Measurements from ENCODE around the gene PAX6.

DNA sequence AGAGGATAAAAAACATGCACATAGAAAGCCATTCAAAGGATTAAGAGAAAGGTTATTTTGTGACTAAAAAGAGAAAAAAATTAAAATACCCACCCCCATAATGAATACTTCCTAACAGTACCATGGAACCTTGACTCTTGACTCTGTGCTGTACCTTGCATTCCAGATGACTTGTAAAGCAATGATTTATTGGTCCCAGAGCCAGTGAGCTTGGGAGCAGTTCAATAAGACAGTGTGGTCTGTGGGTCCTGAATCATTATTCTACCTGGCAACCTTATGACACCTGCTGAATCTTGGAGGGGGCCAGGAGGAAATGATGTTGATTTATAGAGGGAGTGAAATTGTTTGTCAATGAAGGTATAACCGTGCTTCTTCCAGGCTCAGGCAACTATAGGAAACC, 34.2 kb upstream of the PAX6 start:
- no peak for TF ChIP-seq TEAD4 (IDR thresholded peaks at IDR 0.05; ENCODE audit: low read length)
- TF ChIP-seq TEAD4 (CRISPR knock-in tag; IDR thresholded peaks at IDR 0.05; ENCODE audit: borderline replicate concordance): no peak
- TF ChIP-seq, protein P1, sequence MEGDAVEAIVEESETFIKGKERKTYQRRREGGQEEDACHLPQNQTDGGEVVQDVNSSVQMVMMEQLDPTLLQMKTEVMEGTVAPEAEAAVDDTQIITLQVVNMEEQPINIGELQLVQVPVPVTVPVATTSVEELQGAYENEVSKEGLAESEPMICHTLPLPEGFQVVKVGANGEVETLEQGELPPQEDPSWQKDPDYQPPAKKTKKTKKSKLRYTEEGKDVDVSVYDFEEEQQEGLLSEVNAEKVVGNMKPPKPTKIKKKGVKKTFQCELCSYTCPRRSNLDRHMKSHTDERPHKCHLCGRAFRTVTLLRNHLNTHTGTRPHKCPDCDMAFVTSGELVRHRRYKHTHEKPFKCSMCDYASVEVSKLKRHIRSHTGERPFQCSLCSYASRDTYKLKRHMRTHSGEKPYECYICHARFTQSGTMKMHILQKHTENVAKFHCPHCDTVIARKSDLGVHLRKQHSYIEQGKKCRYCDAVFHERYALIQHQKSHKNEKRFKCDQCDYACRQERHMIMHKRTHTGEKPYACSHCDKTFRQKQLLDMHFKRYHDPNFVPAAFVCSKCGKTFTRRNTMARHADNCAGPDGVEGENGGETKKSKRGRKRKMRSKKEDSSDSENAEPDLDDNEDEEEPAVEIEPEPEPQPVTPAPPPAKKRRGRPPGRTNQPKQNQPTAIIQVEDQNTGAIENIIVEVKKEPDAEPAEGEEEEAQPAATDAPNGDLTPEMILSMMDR (IDR thresholded peaks at IDR 0.05 in 2 of 3, conservative IDR thresholded peaks at IDR 0.05 in 1 of 3; ENCODE audit: insufficient read depth in 2 of 3, low read depth in 1 of 3, low read length in 3 of 3): no peak
- no peak for TF ChIP-seq TCF7L2 (IDR thresholded peaks at IDR 0.05; ENCODE audit: low read depth, low read length)
- no peak for TF ChIP-seq CHD2 (IDR thresholded peaks at IDR 0.05; ENCODE audit: low read depth, low read length)
- TF ChIP-seq, protein P2, sequence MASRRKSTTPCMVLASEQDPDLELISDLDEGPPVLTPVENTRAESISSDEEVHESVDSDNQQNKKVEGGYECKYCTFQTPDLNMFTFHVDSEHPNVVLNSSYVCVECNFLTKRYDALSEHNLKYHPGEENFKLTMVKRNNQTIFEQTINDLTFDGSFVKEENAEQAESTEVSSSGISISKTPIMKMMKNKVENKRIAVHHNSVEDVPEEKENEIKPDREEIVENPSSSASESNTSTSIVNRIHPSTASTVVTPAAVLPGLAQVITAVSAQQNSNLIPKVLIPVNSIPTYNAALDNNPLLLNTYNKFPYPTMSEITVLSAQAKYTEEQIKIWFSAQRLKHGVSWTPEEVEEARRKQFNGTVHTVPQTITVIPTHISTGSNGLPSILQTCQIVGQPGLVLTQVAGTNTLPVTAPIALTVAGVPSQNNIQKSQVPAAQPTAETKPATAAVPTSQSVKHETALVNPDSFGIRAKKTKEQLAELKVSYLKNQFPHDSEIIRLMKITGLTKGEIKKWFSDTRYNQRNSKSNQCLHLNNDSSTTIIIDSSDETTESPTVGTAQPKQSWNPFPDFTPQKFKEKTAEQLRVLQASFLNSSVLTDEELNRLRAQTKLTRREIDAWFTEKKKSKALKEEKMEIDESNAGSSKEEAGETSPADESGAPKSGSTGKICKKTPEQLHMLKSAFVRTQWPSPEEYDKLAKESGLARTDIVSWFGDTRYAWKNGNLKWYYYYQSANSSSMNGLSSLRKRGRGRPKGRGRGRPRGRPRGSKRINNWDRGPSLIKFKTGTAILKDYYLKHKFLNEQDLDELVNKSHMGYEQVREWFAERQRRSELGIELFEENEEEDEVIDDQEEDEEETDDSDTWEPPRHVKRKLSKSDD (conservative IDR thresholded peaks at IDR 0.05; ENCODE audit: low read length): no peak
- no peak for TF ChIP-seq ZNF282 (CRISPR knock-in tag; IDR thresholded peaks at IDR 0.05)
- TF ChIP-seq POLR2A (conservative IDR thresholded peaks at IDR 0.05): no peak
- no peak for TF ChIP-seq EZH2 (IDR thresholded peaks at IDR 0.05; ENCODE audit: borderline replicate concordance, low read depth, low read length)

All from K562 (cell line).